GM23338 (cell line): ENCODE results near the gene CCL17. TPM values are rescaled to one million over a fixed set of nuclear protein-coding genes. Genes with fewer than 3 reads are reported as not detected.

Experiments used
- ATAC-seq: fragments of 200-7000 bp; cut with Tn5 transposase; 3 replicates; pipeline ENCODE4 v1.9.1; 2020
- DNase-seq: peaks from one replicate; pipeline ENCODE4 v3.0.0-alpha.2; 2015; ENCODE audit warnings: low spot score
- H2AFZ ChIP-seq: fragments of 200-600 bp; sonication (generic); 2 replicates; pipeline ENCODE4 v1.8.0; 2016; ENCODE audit warnings: antibody characterized with exemption, mild to moderate bottlenecking, moderate library complexity
- H3F3A ChIP-seq: fragments of 200-600 bp; sonication (generic); replicated peaks from 2 replicates; pipeline ENCODE4 v1.8.0; 2017; ENCODE audit warnings: antibody characterized with exemption, mixed run types, low read depth
- H3K27ac ChIP-seq: fragments of 200-600 bp; sonication (generic); 2 replicates; pipeline ENCODE4 v1.6.1; 2016; ENCODE audit warnings: low read depth
- H3K27me3 ChIP-seq: fragments of 200-600 bp; sonication (generic); 2 replicates; pipeline ENCODE4 v1.8.0; 2016; ENCODE audit warnings: mild to moderate bottlenecking, mixed run types, moderate library complexity; ENCODE audit not compliant: insufficient read depth
- H3K36me3 ChIP-seq: fragments of 200-600 bp; sonication (generic); 2 replicates; pipeline ENCODE4 v1.8.0; 2016; ENCODE audit warnings: mild to moderate bottlenecking; ENCODE audit not compliant: insufficient read depth
- H3K4me1 ChIP-seq: fragments of 200-600 bp; sonication (generic); 2 replicates; pipeline ENCODE4 v1.8.0; 2016; ENCODE audit warnings: mild to moderate bottlenecking, moderate library complexity; ENCODE audit not compliant: insufficient read depth
- H3K4me2 ChIP-seq: fragments of 200-600 bp; sonication (generic); 2 replicates; pipeline ENCODE4 v1.7.1; 2017; ENCODE audit warnings: mixed run types
- H3K4me3 ChIP-seq: fragments of 200-600 bp; sonication (generic); 2 replicates; pipeline ENCODE4 v1.6.1; 2016; ENCODE audit warnings: mixed run types
- H3K79me2 ChIP-seq: fragments of 200-600 bp; sonication (generic); replicated peaks from 2 replicates; pipeline ENCODE4 v1.8.0; 2017; ENCODE audit warnings: mild to moderate bottlenecking; ENCODE audit not compliant: insufficient read depth
- H3K9me2 ChIP-seq: fragments of 200-600 bp; sonication (generic); 2 replicates; pipeline ENCODE4 v1.8.0; 2017; ENCODE audit not compliant: insufficient read depth
- H4K20me1 ChIP-seq: fragments of 200-600 bp; sonication (generic); replicated peaks from 2 replicates; pipeline ENCODE4 v1.8.0; 2017; ENCODE audit warnings: mild to moderate bottlenecking; ENCODE audit not compliant: insufficient read depth
- H3K27ac Mint-ChIP-seq: 2 replicates; pipeline ENCODE4 v1.8.0; 2020; ENCODE audit warnings: inconsistent platforms, mild to moderate bottlenecking, moderate library complexity, mixed read lengths
- H3K27me3 Mint-ChIP-seq: 3 replicates; pipeline ENCODE4 v1.8.0; 2022; ENCODE audit warnings: low read depth, mild to moderate bottlenecking, moderate library complexity, mixed read lengths, inconsistent platforms; ENCODE audit not compliant: insufficient read depth, poor library complexity
- H3K36me3 Mint-ChIP-seq: 3 replicates; pipeline ENCODE4 v1.8.0; 2021; ENCODE audit warnings: low read depth, mild to moderate bottlenecking, inconsistent platforms, moderate library complexity, mixed read lengths
- H3K4me1 Mint-ChIP-seq: 3 replicates; pipeline ENCODE4 v1.8.0; 2020; ENCODE audit warnings: mild to moderate bottlenecking, inconsistent platforms, mixed read lengths
- H3K4me3 Mint-ChIP-seq: 3 replicates; pipeline ENCODE4 v1.8.0; 2021; ENCODE audit warnings: moderate library complexity, mild to moderate bottlenecking, inconsistent platforms, mixed read lengths
- H3K9me3 Mint-ChIP-seq: 3 replicates; pipeline ENCODE4 v1.8.0; 2020; ENCODE audit warnings: moderate library complexity, mild to moderate bottlenecking, inconsistent platforms, mixed read lengths
- CTCF ChIP-seq, 2 experiments: fragments of 200-600 bp in 1 of 2; sonication (generic) in 1 of 2; conservative IDR thresholded peaks; 2 replicates each; pipeline versions ENCODE4 v1.5.1 to v1.6.1; 2016 to 2017; ENCODE audit warnings: antibody characterized with exemption in 2 of 2, low read depth in 2 of 2, mild to moderate bottlenecking in 2 of 2, moderate library complexity in 1 of 2
- ETS1 ChIP-seq: IDR thresholded peaks from 2 replicates; pipeline ENCODE4 v1.6.1; 2016; ENCODE audit warnings: antibody characterized with exemption
- EZH2 ChIP-seq: fragments of 200-600 bp; sonication (generic); IDR thresholded peaks from one replicate; pipeline ENCODE4 v1.8.0; 2017; ENCODE audit warnings: antibody characterized with exemption, mild to moderate bottlenecking, low read depth; ENCODE audit not compliant: unreplicated experiment
- EZH2phosphoT487 ChIP-seq: fragments of 200-600 bp; sonication (generic); IDR thresholded peaks from one replicate; pipeline ENCODE4 v1.8.1; 2018; ENCODE audit warnings: antibody characterized with exemption; ENCODE audit not compliant: unreplicated experiment
- JUNB ChIP-seq: IDR thresholded peaks from one replicate; pipeline ENCODE4 v1.6.1; 2016; ENCODE audit warnings: antibody characterized with exemption; ENCODE audit not compliant: unreplicated experiment
- NANOG ChIP-seq: IDR thresholded peaks from 2 replicates; pipeline ENCODE4 v1.6.1; 2016; ENCODE audit warnings: antibody characterized with exemption, borderline replicate concordance
- STAT1 ChIP-seq: IDR thresholded peaks from one replicate; pipeline ENCODE4 v1.6.1; 2016; ENCODE audit warnings: antibody characterized with exemption; ENCODE audit not compliant: unreplicated experiment
- ZNF331 ChIP-seq: fragments of 250-450 bp; sonication (Bioruptor Pico); IDR thresholded peaks from 2 replicates; pipeline ENCODE4 v1.5.0; 2020; ENCODE audit warnings: low read depth, mild to moderate bottlenecking, moderate library complexity
- ZNF462 ChIP-seq: fragments of 250-450 bp; sonication (Bioruptor Pico); IDR thresholded peaks from 2 replicates; pipeline ENCODE4 v1.5.0; 2020; ENCODE audit warnings: mild to moderate bottlenecking, moderate library complexity
- polyA plus RNA-seq: library from polyadenylated mRNA; unstranded; fragments of >200 nt; fragmentation: Nextera tagmentation; extraction: Ambion mirVana; gene quantifications from 2 replicates; pipeline ENCODE4 v1.2.1, GENCODE V29; 2016
- total RNA-seq: library from RNA; depleted of rRNA; stranded (reverse); fragments of >200 nt; shearing (Covaris generic); gene quantifications from 2 replicates; pipeline ENCODE4 v1.2.3, GENCODE V29; 2014

Gene CCL17
- total and polyA plus RNA-seq, 2 experiments from 2014 or later: not detected

- Histone ChIP-seq H4K20me1 (no peaks in the 10 kb centered on the region), H3K4me3 (no peak overlapping the region), H3K4me1 (no peaks in the 10 kb centered on the region), H3K27ac (no peak overlapping the region), H3K27me3 (no peaks in the 10 kb centered on the region), H2AFZ (no peak overlapping the region), H3F3A (no peaks in the 10 kb centered on the region), H3K4me2 (no peak overlapping the region), H3K36me3 (no peaks in the 10 kb centered on the region), H3K79me2 (no peaks in the 10 kb centered on the region), H3K9me2 (0 out of 2 replicates have a peak, but pooled peaks cover 4% of the 10 kb centered on the region)
- ATAC-seq (no peak), DNase-seq (no peak)
- peaks cover 9% of the 10 kb centered on the region for H3K27me3 Mint-ChIP-seq
- H3K27ac Mint-ChIP-seq: no peak overlapping the region
- no peak overlapping the region; the same call in 2 of the 3 replicates for H3K4me3 Mint-ChIP-seq
- H3K4me1 Mint-ChIP-seq: peaks cover 5% of the 10 kb centered on the region; the same call in 1 of the 3 replicates
- no peaks in the 10 kb centered on the region for H3K36me3 Mint-ChIP-seq
- no peaks in the 10 kb centered on the region for H3K9me3 Mint-ChIP-seq
- TF ChIP-seq ZNF462 (CRISPR knock-in tag): no peak
- TF ChIP-seq ZNF331 (CRISPR knock-in tag): no peak
- TF ChIP-seq EZH2phosphoT487: no peak
- no peak for TF ChIP-seq STAT1
- TF ChIP-seq CTCF (conservative IDR thresholded peaks at IDR 0.05; ENCODE audit: low read depth in 2 of 2): no peak
- TF ChIP-seq JUNB: no peak
- TF ChIP-seq NANOG: no peak
- TF ChIP-seq EZH2: no peak
- TF ChIP-seq ETS1: no peak
Observed at GRCh38 chr16:57409065-57409464, 4.5 kb downstream of the CCL17 start.
